HepG2 (cell line): ENCODE data around the gene NCR3LG1. TPM values are rescaled to one million over a fixed set of nuclear protein-coding genes. Genes with fewer than 3 reads are reported as not detected.

ENCODE experiments used
- CENPX ChIP-seq: sonication (generic); formaldehyde crosslinking; IDR thresholded peaks from 2 replicates; pipeline ENCODE4 v1.9.0; 2021; ENCODE audit warnings: mild to moderate bottlenecking, missing genetic modification reagents, moderate library complexity
- GPN1 ChIP-seq: sonication (generic); formaldehyde crosslinking; IDR thresholded peaks from 2 replicates; pipeline ENCODE4 v1.5.1; 2020; ENCODE audit warnings: missing genetic modification reagents, borderline replicate concordance
- HNF4G ChIP-seq, 2 experiments: sonication (generic) in 1 of 2; formaldehyde crosslinking in 1 of 2; IDR thresholded peaks; 2 replicates each; pipeline versions ENCODE4 v1.4.0 to v1.6.1; 2011 to 2020; ENCODE audit warnings: borderline replicate concordance in 2 of 2, low read depth in 2 of 2, mild to moderate bottlenecking in 2 of 2, low read length in 1 of 2, missing genetic modification reagents in 1 of 2, moderate library complexity in 1 of 2
- KDM6A ChIP-seq: IDR thresholded peaks from 2 replicates; pipeline ENCODE4 v1.6.1; 2016; ENCODE audit warnings: low read depth
- NKX3-1 ChIP-seq: sonication (generic); formaldehyde crosslinking; IDR thresholded peaks from 2 replicates; pipeline ENCODE4 v1.5.0; 2020; ENCODE audit warnings: missing genetic modification reagents
- SAP130 ChIP-seq: IDR thresholded peaks from 2 replicates; pipeline ENCODE4 v1.6.1; 2016; ENCODE audit warnings: low read depth
- SMARCC2 ChIP-seq: fragments of 450-650 bp; IDR thresholded peaks from 2 replicates; pipeline ENCODE4 v1.6.1; 2017; ENCODE audit warnings: antibody characterized with exemption, mild to moderate bottlenecking
- ZNF12 ChIP-seq: sonication (generic); formaldehyde crosslinking; IDR thresholded peaks from 2 replicates; pipeline ENCODE4 v1.5.0; 2020; ENCODE audit warnings: missing genetic modification reagents
- ZNF607 ChIP-seq: sonication (generic); formaldehyde crosslinking; IDR thresholded peaks from 2 replicates; pipeline ENCODE4 v1.5.1; 2020; ENCODE audit warnings: missing genetic modification reagents, mild to moderate bottlenecking, borderline replicate concordance
- ZNF772 ChIP-seq: sonication (generic); formaldehyde crosslinking; IDR thresholded peaks from 2 replicates; pipeline ENCODE4 v1.5.0; 2020; ENCODE audit warnings: mild to moderate bottlenecking, missing genetic modification reagents
- ZNF878 ChIP-seq: sonication (generic); formaldehyde crosslinking; IDR thresholded peaks from 2 replicates; pipeline ENCODE4 v1.8.1; 2023; ENCODE audit warnings: mild to moderate bottlenecking, missing genetic modification reagents, moderate library complexity
- polyA plus RNA-seq, 8 experiments: library from polyadenylated mRNA; depleted of rRNA in 3 of 8; stranded (reverse) in 7 of 8; unstranded in 1 of 8; fragments of >200 nt; fragmentation: Illumina TruSeq in 4 of 8; extraction: Trizol in 4 of 8; gene quantifications; 2 replicates each; pipeline versions ENCODE4 v1.2.1 to v1.2.3, GENCODE V29; 2011 to 2016; ENCODE audit warnings: low read depth in 4 of 8, missing spikeins in 1 of 8, mixed read lengths in 1 of 8; ENCODE audit not compliant: insufficient read depth in 1 of 8
- total RNA-seq, 5 experiments: library from RNA; depleted of rRNA; stranded (reverse); fragments of >200 nt; fragmentation: Illumina TruSeq; extraction: Trizol; gene quantifications; 2 replicates each; pipeline ENCODE4 v1.2.3, GENCODE V29; 2016; ENCODE audit warnings: low read depth in 1 of 5
- TF ChIP-seq, protein P1 (sequence below): sonication (generic); formaldehyde crosslinking; IDR thresholded peaks from 2 replicates; pipeline ENCODE4 v1.4.0; 2020; ENCODE audit warnings: missing genetic modification reagents, borderline replicate concordance
- TF ChIP-seq, protein P2 (sequence below): sonication (generic); formaldehyde crosslinking; conservative IDR thresholded peaks from 2 replicates; pipeline ENCODE4 v1.4.0; 2020; ENCODE audit warnings: missing genetic modification reagents
- TF ChIP-seq, protein P3 (sequence below): sonication (generic); formaldehyde crosslinking; IDR thresholded peaks from 2 replicates; pipeline ENCODE4 v1.8.1; 2023; ENCODE audit warnings: mild to moderate bottlenecking, missing genetic modification reagents, borderline replicate concordance
- TF ChIP-seq, protein P4 (sequence below): IDR thresholded peaks from 2 replicates; pipeline ENCODE4 v1.6.1; 2016; ENCODE audit warnings: low read depth, control low read depth
- TF ChIP-seq, protein P5 (sequence below): sonication (generic); formaldehyde crosslinking; IDR thresholded peaks from 2 replicates; pipeline ENCODE4 v1.4.0; 2020; ENCODE audit warnings: mild to moderate bottlenecking, low read depth, missing genetic modification reagents

The NCR3LG1 gene
- total and polyA plus RNA-seq, 2 of the 13 experiments (the other 11 are each of a cell fraction or from before 2014, with no cell fraction given) = 16.1 to 25.1 TPM

DNA sequence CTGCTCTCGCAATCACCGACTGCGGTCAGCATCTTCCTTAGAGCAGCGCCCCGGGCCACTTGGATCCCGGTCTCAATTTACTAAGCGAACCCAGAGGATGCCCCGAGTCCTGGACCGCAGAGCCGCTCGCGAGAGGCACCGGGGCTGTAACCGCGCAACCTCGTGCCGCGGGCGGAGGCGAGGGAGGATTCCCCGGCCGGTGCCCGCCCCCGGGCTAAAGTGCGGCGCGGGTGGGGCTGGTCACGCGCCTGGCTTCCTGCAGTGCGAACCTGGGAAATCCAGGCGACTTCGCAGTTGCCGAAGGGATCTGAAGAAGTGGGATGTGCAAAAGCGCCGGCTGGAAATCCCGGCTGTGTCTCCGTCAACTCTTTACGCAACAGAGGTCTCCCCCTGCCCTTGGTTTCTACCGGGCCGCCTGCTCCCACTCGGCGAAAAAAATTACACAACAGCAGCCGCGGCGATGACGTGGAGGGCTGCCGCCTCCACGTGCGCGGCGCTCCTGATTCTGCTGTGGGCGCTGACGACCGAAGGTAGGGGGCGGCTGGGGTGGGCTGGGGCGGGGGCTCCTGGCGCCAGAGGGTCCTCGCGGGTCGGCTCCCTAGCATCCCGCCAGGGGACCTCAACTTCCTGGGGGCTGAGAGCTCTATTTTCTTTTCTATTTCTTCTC is at the start of gene NCR3LG1 (continued):
- TF ChIP-seq, protein P1, sequence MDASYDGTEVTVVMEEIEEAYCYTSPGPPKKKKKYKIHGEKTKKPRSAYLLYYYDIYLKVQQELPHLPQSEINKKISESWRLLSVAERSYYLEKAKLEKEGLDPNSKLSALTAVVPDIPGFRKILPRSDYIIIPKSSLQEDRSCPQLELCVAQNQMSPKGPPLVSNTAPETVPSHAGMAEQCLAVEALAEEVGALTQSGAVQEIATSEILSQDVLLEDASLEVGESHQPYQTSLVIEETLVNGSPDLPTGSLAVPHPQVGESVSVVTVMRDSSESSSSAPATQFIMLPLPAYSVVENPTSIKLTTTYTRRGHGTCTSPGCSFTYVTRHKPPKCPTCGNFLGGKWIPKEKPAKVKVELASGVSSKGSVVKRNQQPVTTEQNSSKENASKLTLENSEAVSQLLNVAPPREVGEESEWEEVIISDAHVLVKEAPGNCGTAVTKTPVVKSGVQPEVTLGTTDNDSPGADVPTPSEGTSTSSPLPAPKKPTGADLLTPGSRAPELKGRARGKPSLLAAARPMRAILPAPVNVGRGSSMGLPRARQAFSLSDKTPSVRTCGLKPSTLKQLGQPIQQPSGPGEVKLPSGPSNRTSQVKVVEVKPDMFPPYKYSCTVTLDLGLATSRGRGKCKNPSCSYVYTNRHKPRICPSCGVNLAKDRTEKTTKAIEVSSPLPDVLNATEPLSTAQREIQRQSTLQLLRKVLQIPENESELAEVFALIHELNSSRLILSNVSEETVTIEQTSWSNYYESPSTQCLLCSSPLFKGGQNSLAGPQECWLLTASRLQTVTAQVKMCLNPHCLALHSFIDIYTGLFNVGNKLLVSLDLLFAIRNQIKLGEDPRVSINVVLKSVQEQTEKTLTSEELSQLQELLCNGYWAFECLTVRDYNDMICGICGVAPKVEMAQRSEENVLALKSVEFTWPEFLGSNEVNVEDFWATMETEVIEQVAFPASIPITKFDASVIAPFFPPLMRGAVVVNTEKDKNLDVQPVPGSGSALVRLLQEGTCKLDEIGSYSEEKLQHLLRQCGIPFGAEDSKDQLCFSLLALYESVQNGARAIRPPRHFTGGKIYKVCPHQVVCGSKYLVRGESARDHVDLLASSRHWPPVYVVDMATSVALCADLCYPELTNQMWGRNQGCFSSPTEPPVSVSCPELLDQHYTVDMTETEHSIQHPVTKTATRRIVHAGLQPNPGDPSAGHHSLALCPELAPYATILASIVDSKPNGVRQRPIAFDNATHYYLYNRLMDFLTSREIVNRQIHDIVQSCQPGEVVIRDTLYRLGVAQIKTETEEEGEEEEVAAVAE = peak; percentile 53; the same call in 1 of the 2 replicates
- TF ChIP-seq, protein P2, sequence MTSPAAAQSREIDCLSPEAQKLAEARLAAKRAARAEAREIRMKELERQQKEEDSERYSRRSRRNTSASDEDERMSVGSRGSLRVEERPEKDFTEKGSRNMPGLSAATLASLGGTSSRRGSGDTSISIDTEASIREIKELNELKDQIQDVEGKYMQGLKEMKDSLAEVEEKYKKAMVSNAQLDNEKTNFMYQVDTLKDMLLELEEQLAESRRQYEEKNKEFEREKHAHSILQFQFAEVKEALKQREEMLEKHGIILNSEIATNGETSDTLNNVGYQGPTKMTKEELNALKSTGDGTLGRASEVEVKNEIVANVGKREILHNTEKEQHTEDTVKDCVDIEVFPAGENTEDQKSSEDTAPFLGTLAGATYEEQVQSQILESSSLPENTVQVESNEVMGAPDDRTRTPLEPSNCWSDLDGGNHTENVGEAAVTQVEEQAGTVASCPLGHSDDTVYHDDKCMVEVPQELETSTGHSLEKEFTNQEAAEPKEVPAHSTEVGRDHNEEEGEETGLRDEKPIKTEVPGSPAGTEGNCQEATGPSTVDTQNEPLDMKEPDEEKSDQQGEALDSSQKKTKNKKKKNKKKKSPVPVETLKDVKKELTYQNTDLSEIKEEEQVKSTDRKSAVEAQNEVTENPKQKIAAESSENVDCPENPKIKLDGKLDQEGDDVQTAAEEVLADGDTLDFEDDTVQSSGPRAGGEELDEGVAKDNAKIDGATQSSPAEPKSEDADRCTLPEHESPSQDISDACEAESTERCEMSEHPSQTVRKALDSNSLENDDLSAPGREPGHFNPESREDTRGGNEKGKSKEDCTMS (CRISPR knock-in tag) = no peak
- TF ChIP-seq ZNF12 (peak; percentile 21; the same call in 1 of the 2 replicates), ZNF772 (CRISPR knock-in tag) (peak; percentile 89), CENPX (CRISPR knock-in tag) (no peak), ZNF607 (CRISPR knock-in tag) (peak; percentile 70), SMARCC2 (no peak), ZNF878 (CRISPR knock-in tag) (peak; percentile 46; the same call in 1 of the 2 replicates), KDM6A (CRISPR knock-in tag) (0 out of 2 replicates have a peak, but pooled peaks have one; percentile 19), HNF4G (IDR thresholded peaks at IDR 0.05; ENCODE audit: borderline replicate concordance, low read depth, low read length) (no peak), HNF4G (CRISPR knock-in tag; IDR thresholded peaks at IDR 0.05; ENCODE audit: borderline replicate concordance, low read depth) (peak; percentile 68; the same call in 1 of the 2 replicates), GPN1 (CRISPR knock-in tag) (no peak), SAP130 (CRISPR knock-in tag) (peak; percentile 44), NKX3-1 (CRISPR knock-in tag) (peak; percentile 63; the same call in 1 of the 2 replicates)
- TF ChIP-seq, protein P3, sequence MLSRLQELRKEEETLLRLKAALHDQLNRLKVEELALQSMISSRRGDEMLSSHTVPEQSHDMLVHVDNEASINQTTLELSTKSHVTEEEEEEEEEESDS (CRISPR knock-in tag) = no peak
- TF ChIP-seq, protein P4, sequence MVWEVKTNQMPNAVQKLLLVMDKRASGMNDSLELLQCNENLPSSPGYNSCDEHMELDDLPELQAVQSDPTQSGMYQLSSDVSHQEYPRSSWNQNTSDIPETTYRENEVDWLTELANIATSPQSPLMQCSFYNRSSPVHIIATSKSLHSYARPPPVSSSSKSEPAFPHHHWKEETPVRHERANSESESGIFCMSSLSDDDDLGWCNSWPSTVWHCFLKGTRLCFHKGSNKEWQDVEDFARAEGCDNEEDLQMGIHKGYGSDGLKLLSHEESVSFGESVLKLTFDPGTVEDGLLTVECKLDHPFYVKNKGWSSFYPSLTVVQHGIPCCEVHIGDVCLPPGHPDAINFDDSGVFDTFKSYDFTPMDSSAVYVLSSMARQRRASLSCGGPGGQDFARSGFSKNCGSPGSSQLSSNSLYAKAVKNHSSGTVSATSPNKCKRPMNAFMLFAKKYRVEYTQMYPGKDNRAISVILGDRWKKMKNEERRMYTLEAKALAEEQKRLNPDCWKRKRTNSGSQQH (CRISPR knock-in tag) = no peak
- TF ChIP-seq, protein P5, sequence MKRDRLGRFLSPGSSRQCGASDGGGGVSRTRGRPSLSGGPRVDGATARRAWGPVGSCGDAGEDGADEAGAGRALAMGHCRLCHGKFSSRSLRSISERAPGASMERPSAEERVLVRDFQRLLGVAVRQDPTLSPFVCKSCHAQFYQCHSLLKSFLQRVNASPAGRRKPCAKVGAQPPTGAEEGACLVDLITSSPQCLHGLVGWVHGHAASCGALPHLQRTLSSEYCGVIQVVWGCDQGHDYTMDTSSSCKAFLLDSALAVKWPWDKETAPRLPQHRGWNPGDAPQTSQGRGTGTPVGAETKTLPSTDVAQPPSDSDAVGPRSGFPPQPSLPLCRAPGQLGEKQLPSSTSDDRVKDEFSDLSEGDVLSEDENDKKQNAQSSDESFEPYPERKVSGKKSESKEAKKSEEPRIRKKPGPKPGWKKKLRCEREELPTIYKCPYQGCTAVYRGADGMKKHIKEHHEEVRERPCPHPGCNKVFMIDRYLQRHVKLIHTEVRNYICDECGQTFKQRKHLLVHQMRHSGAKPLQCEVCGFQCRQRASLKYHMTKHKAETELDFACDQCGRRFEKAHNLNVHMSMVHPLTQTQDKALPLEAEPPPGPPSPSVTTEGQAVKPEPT (CRISPR knock-in tag) = no peak
